ENCODE data around the gene NUP93. TPM values are rescaled to one million over a fixed set of nuclear protein-coding genes. Genes with fewer than 3 reads are reported as not detected.
A peak's percentile ranks its signal among the peaks of the same experiment; 100 is the strongest.

Gene NUP93
- total and polyA plus RNA-seq, 9 of the 15 experiments (the other 6 are each of a cell fraction or from before 2014, with no cell fraction given), result 92.0 to 162 (median 121) TPM

DNA sequence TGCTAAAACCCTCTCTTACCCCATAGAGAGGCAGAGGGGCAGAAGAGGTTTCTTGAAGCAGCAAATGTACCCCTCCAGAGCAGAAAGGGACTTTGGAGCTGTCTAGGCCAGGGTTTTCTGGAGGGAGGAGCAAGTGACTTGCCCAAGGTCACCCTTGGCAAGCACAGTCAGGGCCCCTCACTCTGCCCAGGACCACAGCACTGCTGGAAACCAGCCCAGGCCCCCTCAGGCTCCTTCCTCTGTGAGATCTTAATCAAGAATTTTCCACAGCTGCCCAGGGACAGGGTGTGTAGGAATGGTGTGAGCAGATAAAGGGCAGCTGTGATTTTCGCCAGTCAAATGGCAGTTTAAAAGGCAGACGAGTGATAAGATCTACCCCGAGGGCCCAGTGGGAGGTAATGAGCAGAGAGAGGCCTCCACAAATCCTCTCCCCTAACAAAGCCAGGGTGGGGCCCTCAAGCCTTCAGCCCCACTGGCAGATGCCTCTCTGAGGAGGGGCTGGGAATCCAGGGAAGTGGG is 131.2 kb downstream of the NUP93 start (continued):
- TF ChIP-seq, protein P1, sequence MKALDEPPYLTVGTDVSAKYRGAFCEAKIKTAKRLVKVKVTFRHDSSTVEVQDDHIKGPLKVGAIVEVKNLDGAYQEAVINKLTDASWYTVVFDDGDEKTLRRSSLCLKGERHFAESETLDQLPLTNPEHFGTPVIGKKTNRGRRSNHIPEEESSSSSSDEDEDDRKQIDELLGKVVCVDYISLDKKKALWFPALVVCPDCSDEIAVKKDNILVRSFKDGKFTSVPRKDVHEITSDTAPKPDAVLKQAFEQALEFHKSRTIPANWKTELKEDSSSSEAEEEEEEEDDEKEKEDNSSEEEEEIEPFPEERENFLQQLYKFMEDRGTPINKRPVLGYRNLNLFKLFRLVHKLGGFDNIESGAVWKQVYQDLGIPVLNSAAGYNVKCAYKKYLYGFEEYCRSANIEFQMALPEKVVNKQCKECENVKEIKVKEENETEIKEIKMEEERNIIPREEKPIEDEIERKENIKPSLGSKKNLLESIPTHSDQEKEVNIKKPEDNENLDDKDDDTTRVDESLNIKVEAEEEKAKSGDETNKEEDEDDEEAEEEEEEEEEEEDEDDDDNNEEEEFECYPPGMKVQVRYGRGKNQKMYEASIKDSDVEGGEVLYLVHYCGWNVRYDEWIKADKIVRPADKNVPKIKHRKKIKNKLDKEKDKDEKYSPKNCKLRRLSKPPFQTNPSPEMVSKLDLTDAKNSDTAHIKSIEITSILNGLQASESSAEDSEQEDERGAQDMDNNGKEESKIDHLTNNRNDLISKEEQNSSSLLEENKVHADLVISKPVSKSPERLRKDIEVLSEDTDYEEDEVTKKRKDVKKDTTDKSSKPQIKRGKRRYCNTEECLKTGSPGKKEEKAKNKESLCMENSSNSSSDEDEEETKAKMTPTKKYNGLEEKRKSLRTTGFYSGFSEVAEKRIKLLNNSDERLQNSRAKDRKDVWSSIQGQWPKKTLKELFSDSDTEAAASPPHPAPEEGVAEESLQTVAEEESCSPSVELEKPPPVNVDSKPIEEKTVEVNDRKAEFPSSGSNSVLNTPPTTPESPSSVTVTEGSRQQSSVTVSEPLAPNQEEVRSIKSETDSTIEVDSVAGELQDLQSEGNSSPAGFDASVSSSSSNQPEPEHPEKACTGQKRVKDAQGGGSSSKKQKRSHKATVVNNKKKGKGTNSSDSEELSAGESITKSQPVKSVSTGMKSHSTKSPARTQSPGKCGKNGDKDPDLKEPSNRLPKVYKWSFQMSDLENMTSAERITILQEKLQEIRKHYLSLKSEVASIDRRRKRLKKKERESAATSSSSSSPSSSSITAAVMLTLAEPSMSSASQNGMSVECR (CRISPR knock-in tag; IDR thresholded peaks at IDR 0.05), result no peak
- TF ChIP-seq KLF16 (IDR thresholded peaks at IDR 0.05) (peak; percentile 69; the same call in 1 of the 2 replicates), MAFK (IDR thresholded peaks at IDR 0.05; ENCODE audit: low read length) (no peak), ZNF146 (CRISPR knock-in tag; IDR thresholded peaks at IDR 0.05; ENCODE audit: unreplicated experiment) (no peak), KDM1A (IDR thresholded peaks at IDR 0.05) (peak; percentile 79 to 80; a peak in 3 of 4 replicates), ZNF217 (CRISPR knock-in tag; IDR thresholded peaks at IDR 0.05) (no peak), PTBP1 (IDR thresholded peaks at IDR 0.05; ENCODE audit: low read depth, low read length) (no peak), NCOA6 (IDR thresholded peaks at IDR 0.05) (no peak), ZNF766 (CRISPR knock-in tag; conservative IDR thresholded peaks at IDR 0.05) (peak; percentile 86), SMARCE1 (IDR thresholded peaks at IDR 0.05) (peak; percentile 54; the same call in 1 of the 2 replicates), TAL1 (IDR thresholded peaks at IDR 0.05) (peak; percentile 49; the same call in 1 of the 2 replicates), HOXB6 (CRISPR knock-in tag; IDR thresholded peaks at IDR 0.05; ENCODE audit: borderline replicate concordance) (no peak), SMAD4 (CRISPR knock-in tag; conservative IDR thresholded peaks at IDR 0.05) (0 out of 2 replicates have a peak, but pooled peaks have one; percentile 19), BHLHE40 (IDR thresholded peaks at IDR 0.05; ENCODE audit: low read length) (no peak), ARID1B (IDR thresholded peaks at IDR 0.05) (peak; percentile 65), STAG1 (CRISPR knock-in tag; IDR thresholded peaks at IDR 0.05; ENCODE audit: borderline replicate concordance) (no peak), ZNF695 (CRISPR knock-in tag; IDR thresholded peaks at IDR 0.05) (no peak), RBBP5 (IDR thresholded peaks at IDR 0.05; ENCODE audit: borderline replicate concordance, insufficient read depth, low read length, poor library complexity, severe bottlenecking) (peak; percentile 11), CCNT2 (IDR thresholded peaks at IDR 0.05; ENCODE audit: borderline replicate concordance, extremely low read depth, insufficient read length, low read depth, low read length) (peak; percentile 28), ZNF23 (CRISPR knock-in tag; IDR thresholded peaks at IDR 0.05) (no peak), NRF1 (conservative IDR thresholded peaks at IDR 0.05 in 1 of 2, IDR thresholded peaks at IDR 0.05 in 1 of 2) (0 out of 4 replicates have a peak, but pooled peaks of 1 of the 2 experiments have one; percentile 16), SIN3B (IDR thresholded peaks at IDR 0.05; ENCODE audit: low read depth) (no peak)
- TF ChIP-seq, protein P2, sequence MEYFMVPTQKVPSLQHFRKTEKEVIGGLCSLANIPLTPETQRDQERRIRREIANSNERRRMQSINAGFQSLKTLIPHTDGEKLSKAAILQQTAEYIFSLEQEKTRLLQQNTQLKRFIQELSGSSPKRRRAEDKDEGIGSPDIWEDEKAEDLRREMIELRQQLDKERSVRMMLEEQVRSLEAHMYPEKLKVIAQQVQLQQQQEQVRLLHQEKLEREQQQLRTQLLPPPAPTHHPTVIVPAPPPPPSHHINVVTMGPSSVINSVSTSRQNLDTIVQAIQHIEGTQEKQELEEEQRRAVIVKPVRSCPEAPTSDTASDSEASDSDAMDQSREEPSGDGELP (CRISPR knock-in tag; IDR thresholded peaks at IDR 0.05; ENCODE audit: borderline replicate concordance), result 0 out of 2 replicates have a peak, but pooled peaks have one; percentile 14
- TF ChIP-seq, protein P3, sequence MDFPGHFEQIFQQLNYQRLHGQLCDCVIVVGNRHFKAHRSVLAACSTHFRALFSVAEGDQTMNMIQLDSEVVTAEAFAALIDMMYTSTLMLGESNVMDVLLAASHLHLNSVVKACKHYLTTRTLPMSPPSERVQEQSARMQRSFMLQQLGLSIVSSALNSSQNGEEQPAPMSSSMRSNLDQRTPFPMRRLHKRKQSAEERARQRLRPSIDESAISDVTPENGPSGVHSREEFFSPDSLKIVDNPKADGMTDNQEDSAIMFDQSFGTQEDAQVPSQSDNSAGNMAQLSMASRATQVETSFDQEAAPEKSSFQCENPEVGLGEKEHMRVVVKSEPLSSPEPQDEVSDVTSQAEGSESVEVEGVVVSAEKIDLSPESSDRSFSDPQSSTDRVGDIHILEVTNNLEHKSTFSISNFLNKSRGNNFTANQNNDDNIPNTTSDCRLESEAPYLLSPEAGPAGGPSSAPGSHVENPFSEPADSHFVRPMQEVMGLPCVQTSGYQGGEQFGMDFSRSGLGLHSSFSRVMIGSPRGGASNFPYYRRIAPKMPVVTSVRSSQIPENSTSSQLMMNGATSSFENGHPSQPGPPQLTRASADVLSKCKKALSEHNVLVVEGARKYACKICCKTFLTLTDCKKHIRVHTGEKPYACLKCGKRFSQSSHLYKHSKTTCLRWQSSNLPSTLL (IDR thresholded peaks at IDR 0.05), result no peak

All from K562 (cell line).